ENCODE data around the gene LGMN.

The LGMN gene

GRCh38 chr14:92670643-92671366, 77.6 kb downstream of the LGMN start:
- no peak for DNase-seq

GRCh38 chr14:92670160-92670559, 78.3 kb downstream of the LGMN start:
- DNase-seq = no peak

GRCh38 chr14:92668276-92668973, 80.0 kb downstream of the LGMN start:
- no peak for DNase-seq

- DNase-seq = no peak
These were observed 82.2 kb downstream of the LGMN start for GRCh38 chr14:92666251-92666650.

- DNase-seq = no peak
These were observed 82.7 kb downstream of the LGMN start for GRCh38 chr14:92665661-92666110.

GRCh38 chr14:92663049-92663448, 85.4 kb downstream of the LGMN start:
- DNase-seq = no peak

GRCh38 chr14:92660571-92660970, 87.9 kb downstream of the LGMN start:
- no peak for DNase-seq

- DNase-seq = no peak
These were observed 88.5 kb downstream of the LGMN start for GRCh38 chr14:92659765-92660561.

GRCh38 chr14:92658684-92659083, 89.7 kb downstream of the LGMN start:
- DNase-seq = no peak

- DNase-seq = no peak
These were observed 90.3 kb downstream of the LGMN start for GRCh38 chr14:92658160-92658559.

- no peak for DNase-seq
These were observed 90.8 kb downstream of the LGMN start for GRCh38 chr14:92657457-92658142.

GRCh38 chr14:92656306-92657081, 91.9 kb downstream of the LGMN start:
- no peak for DNase-seq

- no peak for DNase-seq
These were observed 92.8 kb downstream of the LGMN start for GRCh38 chr14:92655419-92656201.

- no peak for DNase-seq
These were observed 94.1 kb downstream of the LGMN start for GRCh38 chr14:92654239-92654901.

Data from effector CD4-positive, alpha-beta T cell (primary cell).